ENCODE results near the gene DPCD.
"Not testable (repeated sequence)": the region's sequence is repeated elsewhere in the genome, so short reads cannot be mapped to it uniquely, and the experiment has no call there.

DPCD gene

GRCh38 chr10:101619983-101620382 is 31.9 kb downstream of the DPCD start:
- no peak for DNase-seq (ENCODE audit: low spot score)

- DNase-seq (ENCODE audit: low spot score) = no peak
Measured at GRCh38 chr10:101623528-101623927, 35.4 kb downstream of the DPCD start.

DNA sequence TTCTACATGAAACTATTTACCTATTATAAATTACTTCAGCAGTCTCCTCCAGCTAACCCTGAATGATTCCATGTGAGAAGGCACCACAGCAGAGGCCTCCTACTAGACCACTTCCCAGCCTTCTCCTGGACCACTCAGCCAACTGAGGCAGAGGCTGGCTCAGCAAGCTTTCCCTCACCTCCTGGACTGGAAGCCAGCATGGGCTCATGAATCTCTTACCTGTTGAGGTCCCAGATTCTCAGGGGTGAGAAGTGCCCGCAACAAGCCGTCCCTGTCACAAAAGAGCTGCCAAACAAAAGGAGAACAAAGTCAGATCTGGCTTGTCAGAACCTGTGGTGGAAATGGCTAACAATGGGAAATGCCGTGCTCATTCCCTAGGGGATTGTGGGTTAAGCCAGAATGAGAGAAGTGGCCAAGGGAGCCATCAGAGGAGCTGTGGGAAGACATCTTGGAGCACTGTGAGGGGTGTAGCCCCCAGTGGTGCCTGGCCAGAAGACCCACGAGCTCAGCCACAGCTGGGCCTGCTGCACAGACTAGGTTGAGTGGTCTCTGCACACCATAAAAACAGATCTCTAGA is 36.5 kb downstream of the DPCD start:
- no peak for DNase-seq (ENCODE audit: low spot score)

DNA sequence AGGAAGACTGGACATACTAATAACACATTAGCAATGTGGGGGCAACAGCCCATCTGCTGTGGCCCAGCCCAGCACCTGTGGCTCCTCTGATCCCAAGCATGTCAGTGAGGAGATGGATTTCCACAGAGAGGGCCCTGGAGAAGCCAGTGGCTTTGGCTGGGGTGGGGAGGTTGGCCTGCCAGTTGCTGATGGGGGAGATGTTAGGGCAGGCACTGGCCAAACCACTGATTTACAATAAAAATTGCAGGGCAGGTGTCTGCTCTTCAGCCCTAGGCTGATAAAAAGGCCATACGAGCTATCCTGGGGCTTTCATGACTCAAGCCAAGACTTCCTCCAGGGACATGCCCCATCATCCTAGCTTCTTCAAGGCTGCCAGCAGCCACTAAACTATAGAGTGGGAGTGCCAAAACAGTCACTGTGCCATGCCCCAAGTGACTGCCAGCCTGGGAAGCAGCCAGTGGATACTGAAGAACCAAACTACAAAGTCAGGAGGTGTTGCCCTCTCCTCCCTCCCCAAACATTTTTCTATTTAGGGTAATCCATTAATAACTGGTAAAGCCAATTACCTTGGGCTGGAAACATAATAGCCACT is 37.8 kb downstream of the DPCD start:
- no peak for DNase-seq (ENCODE audit: low spot score)

GRCh38 chr10:101629837-101630632 is 41.9 kb downstream of the DPCD start:
- no peak for DNase-seq (ENCODE audit: low spot score)

GRCh38 chr10:101630633-101630920 is 42.5 kb downstream of the DPCD start:
- DNase-seq (ENCODE audit: low spot score) = no peak

DNA sequence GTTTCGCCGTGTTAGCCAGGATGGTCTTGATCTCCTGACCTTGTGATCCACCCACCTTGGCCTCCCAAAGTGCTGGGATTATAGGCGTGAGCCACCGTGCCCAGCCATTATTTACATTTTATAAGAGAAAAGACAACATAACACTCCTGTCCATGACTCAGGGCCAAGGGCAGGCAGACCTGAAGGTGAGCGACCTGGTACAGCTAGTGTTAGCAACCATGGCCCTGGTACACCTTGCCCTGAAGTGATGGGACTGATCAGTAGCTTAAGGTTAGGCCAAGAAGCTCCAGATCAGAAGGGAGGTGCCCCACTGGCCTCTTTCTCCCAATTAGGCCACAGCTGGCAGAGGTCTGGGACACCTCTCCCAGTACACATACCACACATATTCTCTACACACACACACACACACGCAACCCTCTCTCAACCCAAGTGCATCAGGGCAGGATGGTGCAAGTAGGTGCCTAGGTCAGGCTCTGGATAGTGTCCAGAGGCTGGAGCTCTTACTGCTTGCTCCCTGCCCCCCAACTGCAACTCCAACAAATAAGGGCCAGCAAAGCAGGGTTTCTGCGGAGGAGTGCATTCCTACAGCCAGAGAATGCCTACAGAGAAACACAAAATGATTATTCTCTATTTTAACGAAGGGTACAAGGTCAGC is 43.8 kb downstream of the DPCD start:
- no peak for DNase-seq (ENCODE audit: low spot score)

GRCh38 chr10:101633510-101633909 is 45.4 kb downstream of the DPCD start:
- DNase-seq (ENCODE audit: low spot score) = not testable (repeated sequence)

DNA sequence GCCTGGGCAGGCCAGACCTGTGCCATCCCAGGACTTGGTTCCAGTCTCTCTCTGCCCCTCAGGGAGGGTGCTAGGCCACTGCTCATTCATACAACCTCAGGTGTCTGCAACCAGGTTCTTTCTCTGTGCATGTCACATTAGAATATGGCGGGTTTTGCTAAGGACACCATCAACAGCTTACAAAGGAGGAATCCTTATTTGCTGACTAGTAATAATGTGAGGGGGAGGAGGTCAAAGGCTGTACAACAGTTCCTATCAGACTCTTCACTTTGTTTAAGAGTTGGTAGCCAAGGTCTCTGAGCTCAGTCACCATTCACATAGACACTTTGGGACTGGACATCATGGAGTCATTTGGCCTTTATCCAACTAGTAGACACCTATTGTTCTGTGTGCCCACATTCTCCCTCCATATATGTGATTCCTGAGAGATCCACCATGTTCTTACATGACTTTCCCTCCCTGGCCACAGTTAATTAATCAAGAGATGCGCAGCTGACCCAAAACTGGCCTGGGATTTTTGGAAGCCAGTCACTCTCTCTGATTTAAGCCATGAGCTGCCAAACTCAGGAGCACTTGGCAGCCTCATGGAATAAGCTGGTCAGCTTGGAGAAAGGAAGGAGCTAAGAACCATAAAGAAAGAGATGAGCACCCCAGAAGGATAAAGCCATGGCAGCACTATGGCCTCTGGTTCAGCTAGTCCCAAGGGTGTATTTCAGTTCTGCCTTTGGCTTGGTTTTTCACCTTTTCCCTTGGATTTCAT is 51.2 kb downstream of the DPCD start:
- no peak for DNase-seq (ENCODE audit: low spot score)

DNA sequence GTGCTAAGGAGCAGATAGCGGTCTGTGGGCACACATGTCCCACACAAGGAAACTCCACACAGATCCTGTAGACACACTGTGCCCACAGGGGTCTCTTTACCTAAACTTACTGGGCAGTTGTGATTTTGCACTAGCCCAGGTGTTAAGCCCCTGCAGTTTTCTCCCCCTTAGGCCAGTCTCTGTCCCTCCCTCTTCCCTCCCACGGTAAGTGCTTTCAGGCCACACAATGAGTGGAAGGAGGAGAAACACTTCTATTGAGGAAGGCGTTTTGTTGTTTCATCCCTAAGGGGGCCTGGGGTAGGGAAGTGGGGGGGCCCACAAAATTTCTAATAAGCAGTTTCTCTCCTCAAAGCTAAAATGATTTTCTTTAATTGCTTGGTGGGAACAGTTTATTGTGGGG is 55.4 kb downstream of the DPCD start:
- DNase-seq (ENCODE audit: low spot score) = no peak

DNA sequence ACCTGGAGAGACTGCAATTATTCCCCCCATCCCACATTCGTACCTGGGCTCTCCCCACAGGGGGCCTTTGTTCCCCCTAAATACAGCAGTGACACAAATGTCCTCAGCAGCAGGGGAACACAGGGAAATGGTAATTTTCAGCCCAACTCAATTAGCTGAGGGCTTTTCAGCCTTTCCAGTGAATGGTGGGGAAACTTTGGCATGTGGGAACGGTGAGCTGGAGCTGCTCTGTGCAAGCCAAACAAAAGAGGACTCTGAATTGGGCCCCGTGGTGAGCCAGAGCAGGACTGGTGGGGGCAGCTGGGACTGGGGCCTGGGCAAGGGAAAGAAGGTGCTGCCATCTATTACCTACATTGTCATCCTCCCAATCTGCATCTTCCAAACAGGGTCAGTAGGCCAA is 55.9 kb downstream of the DPCD start:
- no peak for DNase-seq (ENCODE audit: low spot score)

DNA sequence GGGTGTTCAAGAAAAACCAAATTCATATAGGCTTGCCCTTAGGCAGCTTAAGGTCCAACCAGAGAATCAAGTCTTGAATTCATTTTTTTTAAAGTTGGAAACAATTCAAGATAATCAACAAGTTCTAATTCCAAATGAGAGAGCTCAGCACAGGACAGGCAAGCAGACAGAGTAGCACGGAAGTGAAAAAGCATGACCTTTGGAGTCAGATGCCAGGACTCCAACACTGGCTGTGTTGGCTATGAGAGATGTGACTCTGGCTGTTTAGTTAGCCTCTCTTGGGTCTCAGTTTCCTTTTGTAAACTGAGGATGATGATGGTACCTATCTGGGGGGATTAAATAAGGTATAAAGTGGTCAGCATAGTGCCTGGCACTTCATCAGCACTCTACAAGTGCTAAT is 57.5 kb downstream of the DPCD start:
- no peak for DNase-seq (ENCODE audit: low spot score)

DNA sequence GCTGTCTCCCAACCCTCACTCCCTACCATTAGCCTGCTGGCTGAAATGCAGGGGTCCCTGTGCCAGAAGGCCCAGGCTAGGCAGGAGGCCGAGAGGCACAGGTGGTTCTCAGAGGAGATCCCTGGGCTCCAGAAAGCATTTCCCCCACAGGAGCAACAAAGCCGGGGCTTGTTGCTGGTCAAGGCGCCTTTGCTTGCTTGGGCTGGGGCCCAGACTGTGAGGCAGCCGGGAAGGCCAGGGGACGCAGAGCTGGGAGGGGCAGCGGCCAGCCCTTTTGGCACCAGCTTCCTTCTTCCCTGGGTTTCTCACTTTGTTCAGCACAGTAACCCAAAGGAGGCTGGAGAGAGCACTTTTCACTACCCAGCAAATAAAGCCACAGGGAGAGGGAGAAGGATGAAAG is 58.2 kb downstream of the DPCD start:
- no peak for DNase-seq (ENCODE audit: low spot score)

- no peak for DNase-seq (ENCODE audit: low spot score)
Measured at GRCh38 chr10:101647255-101647654, 59.1 kb downstream of the DPCD start.

- DNase-seq (ENCODE audit: low spot score) = no peak
Measured at GRCh38 chr10:101649525-101650085, 61.5 kb downstream of the DPCD start.

DNA sequence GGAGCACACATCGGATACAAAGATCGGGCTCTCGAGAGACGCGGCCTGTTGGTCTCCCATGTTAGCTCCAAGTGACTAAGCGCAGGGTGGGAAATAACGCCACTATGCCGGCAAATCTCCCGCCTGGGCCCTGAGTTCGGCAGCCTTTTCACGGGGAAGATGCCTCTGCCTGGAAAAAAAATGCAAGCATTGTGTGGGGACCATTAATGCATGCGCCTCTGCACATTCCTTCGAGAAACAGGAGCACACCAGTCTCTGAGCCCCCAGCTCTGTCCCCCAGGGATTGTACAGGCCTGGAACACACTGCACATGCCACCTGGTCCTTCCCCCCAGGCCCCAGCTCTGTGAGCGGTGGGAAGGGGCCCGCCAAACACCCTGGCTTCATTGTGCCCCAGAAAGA is 62.7 kb downstream of the DPCD start:
- no peak for DNase-seq (ENCODE audit: low spot score)

GRCh38 chr10:101651336-101651735 is 63.2 kb downstream of the DPCD start:
- DNase-seq (ENCODE audit: low spot score) = no peak

DNA sequence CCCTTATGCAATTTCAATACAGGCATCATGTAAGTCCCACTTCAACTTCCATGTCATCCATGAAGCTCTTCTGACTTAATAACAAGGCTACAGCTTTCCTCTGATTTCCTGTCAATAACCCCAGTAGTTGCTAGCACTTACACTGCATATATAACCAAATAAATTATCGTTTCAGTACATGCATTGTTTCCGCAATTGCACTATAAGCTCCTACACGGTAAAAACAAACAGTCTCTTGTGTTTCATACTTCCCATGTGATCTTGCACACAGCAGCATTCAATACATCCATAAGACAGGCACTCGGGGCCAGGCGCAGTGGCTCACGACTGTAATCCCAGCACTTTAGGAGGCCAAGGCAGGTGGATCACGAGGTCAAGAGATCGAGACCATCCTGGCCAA is 65.4 kb downstream of the DPCD start:
- no peak for DNase-seq (ENCODE audit: low spot score)

GRCh38 chr10:101655570-101655969 is 67.4 kb downstream of the DPCD start:
- DNase-seq (ENCODE audit: low spot score) = no peak

DNA sequence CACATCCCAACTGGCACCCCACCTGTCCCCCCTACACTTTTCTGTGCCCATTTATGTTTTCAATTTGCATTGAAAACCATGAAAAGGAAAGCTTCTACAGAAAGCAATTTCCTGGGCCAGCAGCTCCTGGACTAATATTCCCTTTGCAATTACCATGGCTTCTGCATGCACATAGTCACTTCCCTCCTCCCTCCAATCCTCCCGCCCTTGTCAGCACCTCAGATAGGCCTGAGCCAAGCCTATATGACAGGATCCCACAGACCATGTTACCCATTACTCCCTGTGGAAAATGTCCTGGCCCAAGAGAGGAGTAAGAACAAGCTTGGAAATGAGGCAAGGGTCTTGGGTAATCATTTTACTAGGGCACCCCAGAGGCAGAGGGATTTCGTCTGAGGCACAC is 68.8 kb downstream of the DPCD start:
- no peak for DNase-seq (ENCODE audit: low spot score)

DNA sequence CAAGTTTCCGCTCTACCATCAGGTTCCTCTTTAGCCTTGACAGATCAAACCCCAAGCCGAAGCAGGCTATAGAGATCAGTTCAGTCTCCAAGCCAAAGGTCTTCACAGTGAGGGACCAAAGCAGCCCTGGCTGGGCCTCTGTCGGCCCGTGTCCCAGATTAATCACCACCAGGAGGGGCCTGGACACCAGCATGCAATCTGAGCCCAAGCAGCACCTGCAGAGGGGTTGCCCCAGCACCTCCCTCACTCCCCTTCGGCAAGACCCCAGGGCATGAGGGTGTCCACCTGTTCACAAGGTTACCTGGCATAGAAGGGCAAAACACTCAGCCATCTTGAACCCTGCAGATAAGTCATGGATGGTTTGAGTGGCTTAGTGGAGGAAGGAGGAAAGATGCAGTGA is 70.9 kb downstream of the DPCD start:
- DNase-seq (ENCODE audit: low spot score) = no peak
